ENCODE measurements around the gene NELL1. TPM values are rescaled to one million over a fixed set of nuclear protein-coding genes. Genes with fewer than 3 reads are reported as not detected.

Gene NELL1
- total RNA-seq, 2 donors from 2014 or later: not detected

DNA sequence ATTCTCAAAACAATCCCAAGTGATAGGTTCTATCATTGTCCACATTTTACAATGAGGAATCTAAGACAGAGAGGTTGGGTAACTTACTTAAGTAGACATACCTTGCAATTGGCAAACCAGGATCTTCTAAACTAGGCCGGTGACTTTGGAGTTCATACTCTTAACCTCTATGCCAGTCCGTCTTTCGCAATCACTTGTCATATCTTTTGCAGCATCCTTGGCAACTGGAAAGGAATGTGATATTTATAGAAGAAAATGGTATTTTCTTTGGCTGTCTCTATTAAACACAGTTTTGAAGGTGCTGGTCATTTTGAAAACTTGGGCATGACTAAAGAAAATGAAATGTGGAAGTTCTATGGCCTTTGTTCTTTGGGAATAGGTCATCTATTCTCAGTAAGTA lies 556.5 kb downstream of the NELL1 start:
- Histone ChIP-seq H3K36me3 (replicated peaks in 1 of 2; ENCODE audit: insufficient read depth in 1 of 2, low read depth in 2 of 2) (no peaks in the 10 kb centered on the region), H3K27me3 (no peaks in the 10 kb centered on the region), H3K27ac (no peak overlapping the region), H3K4me1 (no peaks in the 10 kb centered on the region), H3K9me3 (no peaks in the 10 kb centered on the region), H3K4me3 (no peak overlapping the region)
- TF ChIP-seq, protein P1, sequence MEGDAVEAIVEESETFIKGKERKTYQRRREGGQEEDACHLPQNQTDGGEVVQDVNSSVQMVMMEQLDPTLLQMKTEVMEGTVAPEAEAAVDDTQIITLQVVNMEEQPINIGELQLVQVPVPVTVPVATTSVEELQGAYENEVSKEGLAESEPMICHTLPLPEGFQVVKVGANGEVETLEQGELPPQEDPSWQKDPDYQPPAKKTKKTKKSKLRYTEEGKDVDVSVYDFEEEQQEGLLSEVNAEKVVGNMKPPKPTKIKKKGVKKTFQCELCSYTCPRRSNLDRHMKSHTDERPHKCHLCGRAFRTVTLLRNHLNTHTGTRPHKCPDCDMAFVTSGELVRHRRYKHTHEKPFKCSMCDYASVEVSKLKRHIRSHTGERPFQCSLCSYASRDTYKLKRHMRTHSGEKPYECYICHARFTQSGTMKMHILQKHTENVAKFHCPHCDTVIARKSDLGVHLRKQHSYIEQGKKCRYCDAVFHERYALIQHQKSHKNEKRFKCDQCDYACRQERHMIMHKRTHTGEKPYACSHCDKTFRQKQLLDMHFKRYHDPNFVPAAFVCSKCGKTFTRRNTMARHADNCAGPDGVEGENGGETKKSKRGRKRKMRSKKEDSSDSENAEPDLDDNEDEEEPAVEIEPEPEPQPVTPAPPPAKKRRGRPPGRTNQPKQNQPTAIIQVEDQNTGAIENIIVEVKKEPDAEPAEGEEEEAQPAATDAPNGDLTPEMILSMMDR (IDR thresholded peaks at IDR 0.05): no peak
- no peak for TF ChIP-seq POLR2A (IDR thresholded peaks at IDR 0.05)
- ATAC-seq: no peak
- no peak for DNase-seq
- 85 to 86% methylated on average over 3 of the region's 3 CpGs for WGBS, 2 donors
- intact Hi-C loops (cut with DNase I): no loop called here

DNA sequence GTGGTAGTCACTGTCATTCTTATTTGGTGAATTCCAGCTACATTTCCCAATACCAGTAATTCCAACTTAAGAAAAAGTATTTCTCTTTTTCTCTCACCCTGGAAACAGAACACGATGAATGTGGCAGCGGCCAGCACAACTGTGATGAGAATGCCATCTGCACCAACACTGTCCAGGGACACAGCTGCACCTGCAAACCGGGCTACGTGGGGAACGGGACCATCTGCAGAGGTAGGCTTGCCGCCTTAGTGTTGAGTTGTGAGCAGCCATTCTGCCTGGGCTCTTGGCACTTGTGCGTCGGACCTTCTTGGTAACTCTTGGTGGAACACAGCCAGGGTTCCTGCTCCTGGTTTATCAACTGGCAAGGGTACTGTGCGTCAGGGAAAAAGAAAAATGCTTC lies 559.8 kb downstream of the NELL1 start:
- intact Hi-C loops (cut with DNase I): no loop called here
- no peak for DNase-seq
- no peak overlapping the region for H3K4me3 ChIP-seq
- no peak for ATAC-seq
- WGBS, 2 donors: 74% methylated on average over 9 of the region's 9 CpGs
- no peaks in the 10 kb centered on the region for H3K36me3 ChIP-seq (replicated peaks in 1 of 2; ENCODE audit: insufficient read depth in 1 of 2, low read depth in 2 of 2)
- no peak for TF ChIP-seq POLR2A (IDR thresholded peaks at IDR 0.05)
- TF ChIP-seq, protein P1 (IDR thresholded peaks at IDR 0.05): no peak
- no peak overlapping the region for H3K27ac ChIP-seq
- H3K9me3 ChIP-seq: no peaks in the 10 kb centered on the region
- H3K27me3 ChIP-seq: no peaks in the 10 kb centered on the region
- H3K4me1 ChIP-seq: no peaks in the 10 kb centered on the region

DNA sequence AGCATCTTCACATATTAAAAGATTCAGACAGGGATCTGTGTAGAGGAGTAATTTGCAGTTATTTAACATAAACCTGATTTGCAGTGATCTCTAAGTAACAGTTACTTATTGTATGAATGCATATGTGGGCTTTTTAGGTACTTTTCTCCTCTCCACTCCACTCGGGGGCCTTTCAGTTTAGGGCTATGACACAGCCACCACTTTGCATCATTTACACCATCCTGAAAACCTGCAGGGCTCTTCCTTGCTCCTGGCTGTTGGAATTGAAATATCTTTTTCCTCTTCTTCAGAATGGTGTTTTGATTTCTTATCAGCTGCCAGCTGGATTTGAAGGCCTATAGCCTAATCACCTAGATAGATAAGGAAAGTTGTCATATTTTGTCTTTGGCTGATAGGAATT lies 580.8 kb downstream of the NELL1 start:
- no peak for TF ChIP-seq POLR2A (IDR thresholded peaks at IDR 0.05)
- TF ChIP-seq, protein P1 (IDR thresholded peaks at IDR 0.05): no peak
- H3K27me3 ChIP-seq: no peaks in the 10 kb centered on the region
- DNase-seq (no peak), ATAC-seq (no peak)
- 16 to 20% methylated on average over 1 of the region's 1 CpG for WGBS, 2 donors
- no peaks in the 10 kb centered on the region for H3K9me3 ChIP-seq
- no peak overlapping the region for H3K27ac ChIP-seq
- intact Hi-C loops (cut with DNase I): no loop called here
- H3K4me3 ChIP-seq: no peak overlapping the region
- H3K4me1 ChIP-seq: no peaks in the 10 kb centered on the region
- no peaks in the 10 kb centered on the region for H3K36me3 ChIP-seq (replicated peaks in 1 of 2; ENCODE audit: insufficient read depth in 1 of 2, low read depth in 2 of 2)

DNA sequence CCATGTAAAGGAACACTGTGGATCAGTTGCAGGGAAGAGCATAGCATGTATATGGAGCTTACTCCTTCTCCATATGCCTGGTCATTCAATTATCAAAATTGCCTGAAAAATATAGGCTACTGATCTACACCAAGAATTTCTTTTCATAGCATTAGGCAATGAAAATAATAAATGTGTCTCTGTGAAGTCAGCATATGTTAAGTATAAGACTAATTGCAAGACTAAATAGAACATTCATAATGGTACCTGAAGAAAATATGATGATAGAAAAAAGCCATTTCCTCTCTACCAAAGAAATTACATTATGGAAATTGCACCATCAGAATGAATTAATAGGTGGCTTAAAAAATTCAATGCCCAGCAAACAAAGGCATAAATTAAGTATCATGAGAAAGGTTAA lies 584.7 kb downstream of the NELL1 start:
- TF ChIP-seq POLR2A (IDR thresholded peaks at IDR 0.05): no peak
- TF ChIP-seq, protein P1 (IDR thresholded peaks at IDR 0.05): no peak
- Histone ChIP-seq H3K9me3 (no peaks in the 10 kb centered on the region), H3K27me3 (no peaks in the 10 kb centered on the region), H3K4me1 (no peaks in the 10 kb centered on the region), H3K4me3 (no peak overlapping the region), H3K27ac (no peak overlapping the region), H3K36me3 (replicated peaks in 1 of 2; ENCODE audit: insufficient read depth in 1 of 2, low read depth in 2 of 2) (no peaks in the 10 kb centered on the region)
- DNase-seq (no peak), ATAC-seq (no peak)
- intact Hi-C loops (cut with DNase I): no loop called here

DNA sequence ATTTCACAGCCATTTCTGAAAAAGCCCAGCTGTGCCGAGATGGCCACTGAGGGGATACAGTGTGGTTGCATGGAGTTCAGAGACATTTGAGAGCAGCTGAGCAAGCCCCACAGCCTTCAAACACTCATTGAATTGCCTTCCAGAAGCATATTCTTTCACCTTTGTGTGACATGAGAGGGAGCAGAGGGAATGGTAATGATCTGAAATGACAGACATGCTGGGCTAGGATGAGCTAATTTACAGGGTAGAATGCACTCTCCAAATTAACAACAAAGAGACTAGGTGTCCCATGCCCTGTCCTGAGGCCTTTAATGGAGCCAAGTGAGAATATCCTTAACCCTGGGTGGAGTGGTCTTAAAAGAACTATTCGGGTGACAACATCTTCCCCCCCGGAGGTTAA lies 585.4 kb downstream of the NELL1 start:
- H3K9me3 ChIP-seq: no peaks in the 10 kb centered on the region
- intact Hi-C loops (cut with DNase I): no loop called here
- no peaks in the 10 kb centered on the region for H3K4me1 ChIP-seq
- DNase-seq: no peak
- no peak overlapping the region for H3K27ac ChIP-seq
- ATAC-seq: no peak
- TF ChIP-seq POLR2A (IDR thresholded peaks at IDR 0.05): no peak
- TF ChIP-seq, protein P1 (IDR thresholded peaks at IDR 0.05): no peak
- H3K36me3 ChIP-seq (replicated peaks in 1 of 2; ENCODE audit: insufficient read depth in 1 of 2, low read depth in 2 of 2): no peaks in the 10 kb centered on the region
- 43 to 54% methylated on average over 3 of the region's 3 CpGs for WGBS, 2 donors
- no peak overlapping the region for H3K4me3 ChIP-seq
- H3K27me3 ChIP-seq: no peaks in the 10 kb centered on the region

Data from body of pancreas (tissue), 4 donors.